NB4 (cell line): ENCODE results near the gene CACNG4.

Experiments used
- DNase-seq: peaks from one replicate; pipeline ENCODE4 v3.0.0; 2010; ENCODE audit warnings: low read depth
- H3K4me3 ChIP-seq: one replicate; pipeline ENCODE4 v1.5.1; 2011; ENCODE audit warnings: mild to moderate bottlenecking, low read depth, low read length, moderate library complexity
- CTCF ChIP-seq: IDR thresholded peaks from one replicate; pipeline ENCODE4 v1.5.1; 2012; ENCODE audit warnings: low read depth, low read length
- MAX ChIP-seq: IDR thresholded peaks from 2 replicates; pipeline ENCODE4 v1.6.1; 2011; ENCODE audit warnings: low read depth, low read length
- MYC ChIP-seq: IDR thresholded peaks from 2 replicates; pipeline ENCODE4 v1.6.1; 2011; ENCODE audit warnings: low read depth, low read length
- POLR2A ChIP-seq: IDR thresholded peaks from 2 replicates; pipeline ENCODE4 v1.6.1; 2011; ENCODE audit warnings: mild to moderate bottlenecking; ENCODE audit not compliant: insufficient read length; ENCODE audit errors: extremely low read depth

Gene CACNG4

DNA sequence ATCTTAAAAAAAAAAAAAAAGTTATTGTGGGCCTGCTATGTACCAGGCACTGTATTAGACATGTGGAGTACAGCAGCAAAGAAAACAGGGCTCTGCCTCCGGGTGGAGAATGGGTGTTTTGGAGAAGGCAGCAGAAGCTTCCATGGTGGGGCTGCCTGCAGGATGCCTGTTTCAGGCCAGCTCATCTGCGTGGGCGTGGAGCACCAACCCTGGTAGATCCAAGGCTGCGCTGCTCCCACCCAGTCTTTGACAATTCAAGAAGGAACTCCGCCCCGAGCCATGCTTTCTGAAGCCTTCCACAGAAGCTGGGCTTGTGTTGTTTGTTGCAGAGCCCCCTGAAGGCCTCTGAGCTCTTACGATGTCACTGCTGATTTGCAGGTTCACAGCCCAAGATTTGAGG lies 56.7 kb downstream of the CACNG4 start:
- no peak overlapping the region for H3K4me3 ChIP-seq
- no peak for TF ChIP-seq MAX
- no peak for TF ChIP-seq MYC
- TF ChIP-seq POLR2A = no peak
- no peak for TF ChIP-seq CTCF
- peak; percentile 18 for DNase-seq

DNA sequence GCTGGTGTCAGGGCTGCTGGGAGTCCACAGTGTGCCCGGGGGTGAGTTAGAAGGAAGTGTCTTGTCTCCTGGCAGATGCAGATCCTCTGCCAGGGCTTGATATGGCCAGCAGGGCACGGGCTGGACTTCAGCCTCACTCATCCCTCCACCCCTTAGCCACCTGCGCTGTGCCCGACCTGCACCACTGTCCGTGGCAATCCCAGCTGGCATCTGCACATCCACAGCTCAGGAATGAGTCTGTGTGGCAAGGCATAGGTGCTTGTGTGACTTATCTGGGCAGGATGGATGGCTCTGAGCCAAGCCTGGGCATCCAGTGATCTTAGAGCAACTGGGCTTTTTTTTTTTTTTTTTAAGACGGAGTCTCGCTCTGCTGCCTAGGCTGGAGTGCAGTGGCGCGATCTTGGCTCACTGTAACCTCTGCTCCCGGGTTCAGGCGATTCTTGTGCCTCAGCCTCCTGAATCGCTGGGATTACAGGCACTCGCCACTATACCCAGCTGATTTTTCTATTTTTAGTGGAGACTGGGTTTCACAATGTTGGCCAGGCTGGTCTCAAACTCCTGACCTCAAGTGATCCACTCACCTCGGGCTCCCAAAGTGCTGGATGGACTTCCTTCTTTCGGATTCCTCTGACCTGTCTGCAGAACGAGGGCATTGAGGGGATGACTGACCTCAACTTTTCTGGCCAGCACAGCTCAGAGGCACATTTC lies 57.4 kb downstream of the CACNG4 start:
- DNase-seq = no peak
- TF ChIP-seq POLR2A (no peak), CTCF (no peak), MYC (no peak), MAX (no peak)
- no peak overlapping the region for H3K4me3 ChIP-seq

DNA sequence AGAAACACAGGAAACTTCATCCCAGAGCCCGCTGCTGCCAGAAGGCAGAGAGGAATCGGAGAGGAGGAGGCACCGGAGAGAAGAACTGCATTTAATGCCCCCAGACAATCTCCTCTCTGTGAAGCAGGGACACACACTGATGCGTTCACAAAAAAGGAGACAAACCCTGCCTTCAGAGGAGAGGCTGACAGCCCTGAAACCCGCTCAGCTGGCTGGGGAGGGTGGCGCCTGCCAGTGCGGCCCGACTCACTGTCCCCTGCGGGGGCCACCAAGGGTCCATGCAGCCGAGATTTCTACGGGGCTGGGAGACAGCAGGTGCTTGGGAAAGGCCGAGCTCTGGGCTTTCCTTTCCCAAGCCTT lies 57.9 kb downstream of the CACNG4 start:
- no peak for TF ChIP-seq CTCF
- TF ChIP-seq MAX = no peak
- TF ChIP-seq POLR2A = no peak
- no peak for TF ChIP-seq MYC
- no peak for DNase-seq
- H3K4me3 ChIP-seq = no peak overlapping the region

- no peak for TF ChIP-seq CTCF
- no peak for TF ChIP-seq MYC
- no peak for TF ChIP-seq MAX
- TF ChIP-seq POLR2A = no peak
- DNase-seq = no peak
- no peak overlapping the region for H3K4me3 ChIP-seq
Observed at GRCh38 chr17:67024736-67025135, 60.2 kb downstream of the CACNG4 start.

GRCh38 chr17:67025216-67025792 lies 60.8 kb downstream of the CACNG4 start:
- TF ChIP-seq MAX (no peak), CTCF (no peak), MYC (no peak), POLR2A (no peak)
- no peak overlapping the region for H3K4me3 ChIP-seq
- DNase-seq = no peak

- no peak overlapping the region for H3K4me3 ChIP-seq
- TF ChIP-seq MYC = no peak
- no peak for TF ChIP-seq POLR2A
- TF ChIP-seq MAX = no peak
- no peak for TF ChIP-seq CTCF
- DNase-seq = no peak
Observed at GRCh38 chr17:67026341-67026740, 61.8 kb downstream of the CACNG4 start.
